ENCODE data around the gene CPTP.

Gene CPTP

DNA sequence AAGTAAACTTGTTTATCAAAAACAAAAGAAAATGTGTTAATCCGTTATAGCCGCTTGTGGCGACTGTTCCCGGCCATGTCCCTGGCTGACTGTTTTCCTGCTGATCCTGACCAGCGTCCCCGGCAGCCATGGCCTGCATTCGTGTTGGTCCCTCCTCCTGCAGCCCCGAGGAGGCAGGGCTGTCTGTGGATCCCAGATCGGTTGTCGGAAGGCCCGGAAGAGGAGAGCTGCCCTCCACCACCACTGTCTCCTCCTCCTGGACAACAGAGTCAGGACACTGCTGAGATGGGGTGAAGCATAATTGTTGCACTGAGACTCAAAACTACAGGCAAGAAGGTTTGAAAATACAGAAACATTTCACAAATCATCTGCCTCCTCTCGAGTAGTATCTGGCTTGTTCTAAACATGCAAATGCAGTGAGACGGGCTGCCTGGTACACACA lies 37.4 kb downstream of the CPTP start:
- Histone ChIP-seq H3K4me3 (IDR thresholded peaks at IDR 0.05; ENCODE audit: insufficient read depth, low read depth, low read length) (no peak overlapping the region), H2AFZ (ENCODE audit: low read depth) (no peak overlapping the region), H3K27ac (no peak overlapping the region), H3K79me2 (ENCODE audit: insufficient read depth, low read depth) (no peaks in the 10 kb centered on the region), H3K36me3 (ENCODE audit: insufficient read depth) (no peaks in the 10 kb centered on the region), H3K9ac (no peak overlapping the region), H3K4me1 (ENCODE audit: low read depth, poor library complexity, severe bottlenecking) (peaks cover 14% of the 10 kb centered on the region), H3K27me3 (ENCODE audit: insufficient read depth, low read depth) (peaks cover 8% of the 10 kb centered on the region; the same call in 1 of the 2 replicates), H4K20me1 (ENCODE audit: insufficient read depth) (no peaks in the 10 kb centered on the region), H3K4me2 (no peak overlapping the region)
- TF ChIP-seq, protein P1, sequence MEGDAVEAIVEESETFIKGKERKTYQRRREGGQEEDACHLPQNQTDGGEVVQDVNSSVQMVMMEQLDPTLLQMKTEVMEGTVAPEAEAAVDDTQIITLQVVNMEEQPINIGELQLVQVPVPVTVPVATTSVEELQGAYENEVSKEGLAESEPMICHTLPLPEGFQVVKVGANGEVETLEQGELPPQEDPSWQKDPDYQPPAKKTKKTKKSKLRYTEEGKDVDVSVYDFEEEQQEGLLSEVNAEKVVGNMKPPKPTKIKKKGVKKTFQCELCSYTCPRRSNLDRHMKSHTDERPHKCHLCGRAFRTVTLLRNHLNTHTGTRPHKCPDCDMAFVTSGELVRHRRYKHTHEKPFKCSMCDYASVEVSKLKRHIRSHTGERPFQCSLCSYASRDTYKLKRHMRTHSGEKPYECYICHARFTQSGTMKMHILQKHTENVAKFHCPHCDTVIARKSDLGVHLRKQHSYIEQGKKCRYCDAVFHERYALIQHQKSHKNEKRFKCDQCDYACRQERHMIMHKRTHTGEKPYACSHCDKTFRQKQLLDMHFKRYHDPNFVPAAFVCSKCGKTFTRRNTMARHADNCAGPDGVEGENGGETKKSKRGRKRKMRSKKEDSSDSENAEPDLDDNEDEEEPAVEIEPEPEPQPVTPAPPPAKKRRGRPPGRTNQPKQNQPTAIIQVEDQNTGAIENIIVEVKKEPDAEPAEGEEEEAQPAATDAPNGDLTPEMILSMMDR (conservative IDR thresholded peaks at IDR 0.05; ENCODE audit: low read depth, low read length), result no peak

DNA sequence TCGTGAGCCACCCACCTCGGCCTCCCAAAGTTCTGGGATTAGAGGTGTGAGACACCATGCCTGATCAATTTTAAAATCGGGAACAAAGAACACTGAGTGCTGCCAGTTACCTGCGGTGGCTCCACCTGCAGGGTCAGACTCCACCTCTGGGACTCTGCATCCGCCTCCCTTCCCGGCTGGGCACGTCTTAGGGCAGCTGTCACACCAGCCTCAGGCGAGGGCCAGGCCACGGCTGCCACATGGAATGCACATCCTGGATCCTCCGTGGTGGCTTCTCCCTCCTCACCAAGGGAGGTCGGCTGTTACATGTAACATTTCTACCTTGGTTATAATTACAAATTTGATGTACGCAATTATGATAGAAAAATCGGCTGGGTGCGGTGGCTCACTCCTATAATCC lies 39.7 kb downstream of the CPTP start:
- no peaks in the 10 kb centered on the region for H3K79me2 ChIP-seq (ENCODE audit: insufficient read depth, low read depth)
- no peak overlapping the region for H3K9ac ChIP-seq
- TF ChIP-seq, protein P1 (conservative IDR thresholded peaks at IDR 0.05; ENCODE audit: low read depth, low read length), result no peak
- peaks cover 3% of the 10 kb centered on the region for H3K4me1 ChIP-seq (ENCODE audit: low read depth, poor library complexity, severe bottlenecking)
- peaks cover 8% of the 10 kb centered on the region; the same call in 1 of the 2 replicates for H3K27me3 ChIP-seq (ENCODE audit: insufficient read depth, low read depth)
- no peak overlapping the region for H3K27ac ChIP-seq
- no peak overlapping the region for H3K4me3 ChIP-seq (IDR thresholded peaks at IDR 0.05; ENCODE audit: insufficient read depth, low read depth, low read length)
- no peak overlapping the region for H2AFZ ChIP-seq (ENCODE audit: low read depth)
- no peak overlapping the region for H3K4me2 ChIP-seq
- no peaks in the 10 kb centered on the region for H3K36me3 ChIP-seq (ENCODE audit: insufficient read depth)
- H4K20me1 ChIP-seq (ENCODE audit: insufficient read depth), result no peaks in the 10 kb centered on the region

DNA sequence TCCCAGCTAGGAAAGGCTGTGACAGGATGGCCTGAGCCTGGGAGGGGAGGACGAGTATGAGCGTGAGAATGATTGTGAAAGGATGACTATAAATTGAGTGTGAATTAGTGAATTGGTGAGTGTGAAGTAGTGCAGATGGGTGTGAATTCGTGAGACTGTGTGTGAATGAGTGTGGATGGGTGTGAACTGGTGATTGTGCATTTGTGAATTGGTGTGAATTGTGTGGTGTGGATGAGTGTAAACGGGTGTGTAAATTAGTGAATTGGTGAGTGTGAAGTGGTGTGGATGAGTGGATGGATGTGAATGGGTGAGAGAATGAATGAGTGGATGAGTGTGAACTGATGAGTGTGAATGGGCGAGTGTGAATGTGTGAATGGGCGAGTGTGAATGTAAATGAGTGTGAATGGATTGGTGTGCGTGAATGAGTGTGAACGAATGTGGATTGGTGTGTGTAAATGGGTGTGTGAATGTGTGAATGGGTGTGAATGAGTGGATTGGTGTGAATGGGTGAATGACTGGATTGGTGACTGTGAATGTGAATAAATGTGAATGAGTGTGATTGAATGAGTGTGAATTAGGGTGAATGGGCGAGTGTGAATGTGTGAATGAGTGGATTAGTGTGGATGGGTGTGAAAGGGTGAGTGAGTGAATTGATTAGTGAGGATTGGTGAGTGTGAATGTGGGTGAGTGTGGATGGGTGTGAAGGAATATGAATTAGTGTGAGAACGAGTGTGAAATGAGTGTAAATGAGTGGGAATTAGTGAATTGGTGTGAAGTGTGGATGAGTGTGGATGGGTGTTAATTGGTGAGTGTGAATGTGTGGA lies 41.5 kb downstream of the CPTP start:
- Histone ChIP-seq H3K27me3 (ENCODE audit: insufficient read depth, low read depth) (peaks cover 8% of the 10 kb centered on the region; the same call in 1 of the 2 replicates), H4K20me1 (ENCODE audit: insufficient read depth) (no peaks in the 10 kb centered on the region), H3K27ac (no peak overlapping the region), H3K4me3 (IDR thresholded peaks at IDR 0.05; ENCODE audit: insufficient read depth, low read depth, low read length) (no peak overlapping the region), H3K36me3 (ENCODE audit: insufficient read depth) (no peaks in the 10 kb centered on the region), H3K4me1 (ENCODE audit: low read depth, poor library complexity, severe bottlenecking) (peaks cover 12% of the 10 kb centered on the region), H3K9ac (no peak overlapping the region), H3K4me2 (no peak overlapping the region), H2AFZ (ENCODE audit: low read depth) (no peak overlapping the region), H3K79me2 (ENCODE audit: insufficient read depth, low read depth) (no peaks in the 10 kb centered on the region)
- TF ChIP-seq, protein P1 (conservative IDR thresholded peaks at IDR 0.05; ENCODE audit: low read depth, low read length), result no peak

DNA sequence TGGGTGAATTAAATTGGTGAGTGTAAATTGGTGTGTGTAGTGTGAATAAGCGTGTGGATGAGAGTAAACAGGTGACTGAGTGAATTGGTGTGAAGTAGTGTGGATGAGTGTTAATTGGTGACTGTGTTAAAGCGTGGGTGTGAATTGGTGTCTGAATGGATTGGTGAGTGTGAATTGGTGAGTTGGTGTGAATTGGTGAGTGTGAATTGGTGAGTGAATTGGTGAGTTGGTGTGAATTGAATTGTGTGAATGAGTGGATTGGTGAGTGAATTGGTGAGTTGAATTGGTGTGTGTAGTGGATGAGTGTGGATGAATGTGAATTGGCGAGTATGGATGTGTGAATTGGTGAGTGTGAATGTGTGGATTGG lies 42.1 kb downstream of the CPTP start:
- Histone ChIP-seq H4K20me1 (ENCODE audit: insufficient read depth) (no peaks in the 10 kb centered on the region), H2AFZ (ENCODE audit: low read depth) (no peak overlapping the region), H3K9ac (no peak overlapping the region), H3K4me3 (IDR thresholded peaks at IDR 0.05; ENCODE audit: insufficient read depth, low read depth, low read length) (no peak overlapping the region), H3K4me1 (ENCODE audit: low read depth, poor library complexity, severe bottlenecking) (peaks cover 18% of the 10 kb centered on the region), H3K4me2 (no peak overlapping the region), H3K36me3 (ENCODE audit: insufficient read depth) (no peaks in the 10 kb centered on the region), H3K27me3 (ENCODE audit: insufficient read depth, low read depth) (peaks cover 7% of the 10 kb centered on the region; the same call in 1 of the 2 replicates), H3K27ac (no peak overlapping the region), H3K79me2 (ENCODE audit: insufficient read depth, low read depth) (no peaks in the 10 kb centered on the region)
- TF ChIP-seq, protein P1 (conservative IDR thresholded peaks at IDR 0.05; ENCODE audit: low read depth, low read length), result no peak

All from KMS-11 (cell line).